Stimulated activated CD8-positive, alpha-beta memory T cell treated with anti-CD3 and anti-CD28 coated beads, Interleukin-7, amount 100 ng/mL, for 4 hours (primary cell): ENCODE data around the gene NKAPD1.
"Not testable (repeated sequence)": the region's sequence is repeated elsewhere in the genome, so short reads cannot be mapped to it uniquely, and the experiment has no call there.

Experiments used
- DNase-seq, 2 donors: peaks; one replicate each; pipeline ENCODE4 v3.0.0-alpha.2; 2020; ENCODE audit warnings: low read depth in 2 of 2

Gene NKAPD1

GRCh38 chr11:112086422-112087191, 12.5 kb downstream of the NKAPD1 start, which contains the start of the genes SDHD and TIMM8B:
TSS of gene SDHD (plus strand) at chr11:112086873. CDS start at chr11:112086908, 35 bp downstream.
TSS of gene TIMM8B (minus strand) at chr11:112086756. CDS start at chr11:112086723, 33 bp downstream.
- peak; percentile 90 to 93 for DNase-seq

- DNase-seq, result no peak
These were observed 13.1 kb downstream of the NKAPD1 start for GRCh38 chr11:112087212-112087611.

- DNase-seq, result not testable (repeated sequence)
These were observed 21.2 kb downstream of the NKAPD1 start for GRCh38 chr11:112095302-112095701.

GRCh38 chr11:112096194-112096593, 22.1 kb downstream of the NKAPD1 start:
- no peak for DNase-seq

GRCh38 chr11:112097734-112098528, 23.8 kb downstream of the NKAPD1 start:
- no peak for DNase-seq

GRCh38 chr11:112100462-112100861, 26.4 kb downstream of the NKAPD1 start:
- DNase-seq, result no peak

GRCh38 chr11:112103446-112103845, 29.3 kb downstream of the NKAPD1 start:
- no peak for DNase-seq

- no peak for DNase-seq
These were observed 32.0 kb downstream of the NKAPD1 start for GRCh38 chr11:112106070-112106469.

GRCh38 chr11:112113539-112114457, 39.7 kb downstream of the NKAPD1 start:
- DNase-seq, result no peak

GRCh38 chr11:112114460-112114859, 40.4 kb downstream of the NKAPD1 start:
- no peak for DNase-seq

GRCh38 chr11:112115386-112115785, 41.3 kb downstream of the NKAPD1 start:
- no peak for DNase-seq

- no peak for DNase-seq
These were observed 44.1 kb downstream of the NKAPD1 start for GRCh38 chr11:112118176-112118575.

GRCh38 chr11:112121981-112122615, 48.0 kb downstream of the NKAPD1 start:
- DNase-seq, result no peak

- DNase-seq, result no peak
These were observed 49.0 kb downstream of the NKAPD1 start for GRCh38 chr11:112123129-112123528.

GRCh38 chr11:112127056-112127455, 53.0 kb downstream of the NKAPD1 start:
- DNase-seq, result no peak

GRCh38 chr11:112128483-112129121, 54.5 kb downstream of the NKAPD1 start:
- DNase-seq, result no peak

- DNase-seq, result no peak
These were observed 55.6 kb downstream of the NKAPD1 start for GRCh38 chr11:112129656-112130055.

- DNase-seq, result no peak
These were observed 58.6 kb downstream of the NKAPD1 start for GRCh38 chr11:112132737-112133136.

GRCh38 chr11:112134473-112134872, 60.4 kb downstream of the NKAPD1 start:
- no peak for DNase-seq
